SU-DHL-6 (cell line): ENCODE results near the gene SIKE1.

Experiments used
- CTCF ChIP-seq: fragments of 200-600 bp; sonication (generic); IDR thresholded peaks from one replicate; pipeline ENCODE4 v1.5.1; 2017; ENCODE audit warnings: antibody characterized with exemption, mild to moderate bottlenecking, low read length, moderate library complexity; ENCODE audit not compliant: insufficient read depth, poor library complexity, severe bottlenecking
- EZH2phosphoT487 ChIP-seq: fragments of 200-600 bp; sonication (generic), shearing (Covaris generic); conservative IDR thresholded peaks from 2 replicates; pipeline ENCODE4 v1.6.1; 2018; ENCODE audit warnings: mild to moderate bottlenecking, antibody characterized with exemption, low read length, moderate library complexity, mixed read lengths

GRCh38 chr1:114780344-114781226 lies at the start of gene SIKE1:
- TF ChIP-seq CTCF (no peak), EZH2phosphoT487 (no peak)
